GM19240 (cell line): Measurements from ENCODE around the gene TRANK1.
"Not testable (repeated sequence)": the region's sequence is repeated elsewhere in the genome, so short reads cannot be mapped to it uniquely, and the experiment has no call there.

ENCODE experiments used
- DNase-seq: peaks from one replicate; pipeline ENCODE4 v3.0.0; 2011; ENCODE audit warnings: low spot score; ENCODE audit not compliant: insufficient read length

The TRANK1 gene

DNA sequence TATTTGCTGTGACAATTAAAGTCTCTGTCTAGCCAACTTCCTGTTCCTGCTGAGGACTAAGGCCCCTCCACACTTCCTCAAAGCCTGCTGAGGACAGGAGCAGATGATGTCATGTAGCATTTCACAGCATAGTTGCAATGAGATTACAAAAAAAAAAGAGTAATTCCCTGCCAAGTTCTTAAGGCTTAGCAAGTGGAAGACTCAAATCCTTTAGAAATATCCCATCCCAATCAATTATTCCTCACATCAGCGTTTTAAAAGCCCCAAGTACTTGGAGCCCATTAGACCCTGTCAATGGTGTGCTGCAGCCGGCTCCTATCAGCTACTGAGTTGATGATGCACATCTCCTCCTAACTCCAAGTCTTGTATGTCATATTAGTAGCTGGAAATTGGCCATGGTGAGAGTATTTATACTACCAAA, 51.7 kb downstream of the TRANK1 start:
- no peak for DNase-seq

DNA sequence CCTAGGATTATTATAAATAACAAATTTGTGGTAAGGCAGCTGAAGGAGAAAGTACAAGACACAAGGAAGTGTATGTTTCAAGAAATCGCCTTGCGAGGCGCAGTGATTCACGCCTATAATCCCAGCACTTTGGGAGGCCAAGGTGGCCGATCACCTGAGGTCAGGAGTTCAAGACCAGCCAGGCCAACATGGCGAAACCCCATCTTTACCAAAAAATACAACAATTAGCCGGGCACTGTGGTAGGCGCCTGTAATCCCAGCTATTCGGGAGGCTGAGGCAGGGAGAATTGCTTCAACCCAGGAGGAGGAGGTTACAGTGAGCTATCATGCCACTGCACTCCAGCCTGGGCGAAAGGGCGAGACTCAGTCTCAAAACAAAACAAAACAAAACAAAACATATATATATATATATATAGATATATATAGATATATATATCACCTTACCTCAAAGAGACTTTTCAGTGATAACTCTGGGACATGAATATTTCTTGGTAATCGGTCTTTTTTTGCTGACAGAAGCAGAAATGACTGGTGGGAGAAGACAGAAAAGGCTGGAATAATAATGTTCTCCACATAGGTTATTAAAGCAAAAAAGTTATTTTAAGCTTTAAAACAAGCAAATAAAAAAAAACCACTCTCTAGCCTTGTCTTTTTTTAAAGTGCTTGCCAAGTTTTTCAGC, 52.3 kb downstream of the TRANK1 start:
- no peak for DNase-seq

DNA sequence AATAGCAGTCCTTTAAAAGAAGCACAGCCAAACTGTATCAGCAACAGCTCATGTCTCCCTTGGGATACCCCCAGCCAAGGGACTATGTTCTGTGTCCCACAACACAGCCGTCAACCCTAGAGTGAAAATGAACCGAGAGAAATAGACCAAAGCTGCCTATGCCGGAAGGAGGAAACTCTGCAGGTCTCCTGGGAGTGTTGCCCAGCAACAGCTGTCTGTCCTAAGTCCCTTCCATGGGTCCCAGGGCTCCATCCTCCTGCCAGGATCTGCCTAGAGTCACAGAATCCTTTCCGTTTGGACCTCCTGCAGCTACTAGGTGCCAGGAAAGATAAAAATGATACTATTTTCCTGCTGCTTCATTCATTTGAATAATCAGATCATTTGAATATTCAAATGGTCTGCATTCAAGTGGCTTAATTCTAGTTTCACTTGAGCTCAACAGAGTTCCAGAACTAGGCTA, 53.1 kb downstream of the TRANK1 start:
- DNase-seq, result no peak

GRCh38 chr3:36891097-36891496, 53.8 kb downstream of the TRANK1 start:
- DNase-seq, result not testable (repeated sequence)

GRCh38 chr3:36890261-36890660, 54.6 kb downstream of the TRANK1 start:
- DNase-seq, result no peak

DNA sequence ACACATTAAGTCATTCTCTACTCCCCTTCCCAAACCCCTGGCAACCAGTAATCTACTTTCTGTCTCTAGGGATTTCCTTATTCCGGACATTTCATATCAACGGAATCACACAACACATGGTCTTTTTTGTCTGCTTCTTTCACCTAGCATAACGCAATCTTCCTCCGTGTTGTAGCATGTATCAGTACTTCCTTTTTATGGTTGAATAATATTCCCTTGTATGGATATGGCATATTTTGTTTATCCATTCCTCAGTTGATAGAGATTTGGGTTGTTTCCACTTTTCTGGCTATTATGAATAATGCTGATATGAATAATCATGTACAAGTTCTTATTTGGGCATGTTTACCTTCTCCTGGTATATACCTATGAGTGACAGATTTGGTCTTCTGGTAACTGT, 63.1 kb downstream of the TRANK1 start:
- DNase-seq, result no peak

DNA sequence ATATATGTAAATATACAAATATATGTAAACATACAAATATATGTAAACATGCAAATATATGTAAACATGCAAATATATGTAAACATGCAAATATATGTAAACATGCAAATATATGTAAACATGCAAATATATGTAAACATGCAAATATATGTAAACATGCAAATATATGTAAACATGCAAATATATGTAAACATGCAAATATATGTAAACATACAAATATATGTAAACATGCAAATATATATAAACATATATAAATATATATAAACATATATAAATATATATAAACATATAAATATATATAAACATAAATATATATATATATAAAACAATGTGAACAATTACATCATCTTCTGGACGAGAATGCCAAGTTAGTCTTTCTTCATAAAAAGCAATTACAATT, 65.0 kb downstream of the TRANK1 start:
- not testable (repeated sequence) for DNase-seq

GRCh38 chr3:36877930-36878685, 66.7 kb downstream of the TRANK1 start:
- DNase-seq, result no peak

DNA sequence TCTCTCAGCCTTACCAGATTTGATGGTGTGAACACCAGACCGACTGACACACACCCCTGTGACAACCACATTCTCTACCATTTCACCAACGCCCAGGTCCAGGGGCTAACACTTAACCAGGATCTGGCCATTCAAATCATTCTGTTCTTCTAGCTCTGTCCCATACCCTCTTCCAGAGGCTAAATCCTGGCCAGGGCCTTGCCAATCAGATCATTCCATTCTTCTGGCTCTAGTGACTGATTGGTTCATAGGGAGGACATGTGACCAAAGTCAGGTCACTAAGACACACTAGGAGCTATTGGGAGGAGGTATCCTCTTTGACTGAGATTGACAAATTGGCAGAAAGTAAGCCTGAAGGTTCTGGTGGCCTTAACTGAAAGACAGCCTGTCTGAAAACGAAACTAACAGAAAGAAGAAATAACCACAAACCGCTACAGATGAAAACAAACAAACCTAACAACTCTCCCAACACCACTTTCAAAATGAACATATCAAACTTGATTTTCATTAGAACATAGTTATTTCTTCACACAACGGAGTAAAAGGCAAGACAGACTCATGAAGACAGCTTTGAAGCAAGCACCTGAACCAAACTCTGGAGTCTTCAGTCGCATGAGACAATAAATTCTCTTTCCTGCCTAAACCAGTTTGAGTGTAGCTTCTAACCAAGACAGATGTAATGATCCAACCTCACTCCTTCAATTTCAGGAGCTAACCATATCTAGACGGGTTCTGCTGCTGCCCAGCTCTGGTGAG, 68.5 kb downstream of the TRANK1 start:
- peak; percentile 73 for DNase-seq

DNA sequence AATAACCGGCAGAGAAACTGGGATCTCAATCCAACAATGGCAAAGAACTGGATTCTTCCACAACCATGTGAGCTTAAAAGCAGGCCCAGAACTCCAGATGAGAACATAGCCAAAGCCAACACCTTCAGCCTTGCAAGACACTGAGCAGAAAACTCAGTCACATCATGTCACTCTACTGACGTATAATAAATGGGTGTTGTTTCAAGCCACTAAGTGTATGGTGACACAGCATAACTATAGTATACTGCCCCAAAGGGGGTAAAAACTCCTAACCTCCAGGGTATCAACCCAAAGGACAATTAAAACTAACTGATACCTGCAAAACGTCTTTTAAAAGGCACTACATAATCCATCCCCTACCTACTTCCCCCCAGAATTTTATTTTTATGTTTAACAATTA, 69.5 kb downstream of the TRANK1 start:
- DNase-seq, result no peak

GRCh38 chr3:36874424-36874823, 70.4 kb downstream of the TRANK1 start:
- no peak for DNase-seq

DNA sequence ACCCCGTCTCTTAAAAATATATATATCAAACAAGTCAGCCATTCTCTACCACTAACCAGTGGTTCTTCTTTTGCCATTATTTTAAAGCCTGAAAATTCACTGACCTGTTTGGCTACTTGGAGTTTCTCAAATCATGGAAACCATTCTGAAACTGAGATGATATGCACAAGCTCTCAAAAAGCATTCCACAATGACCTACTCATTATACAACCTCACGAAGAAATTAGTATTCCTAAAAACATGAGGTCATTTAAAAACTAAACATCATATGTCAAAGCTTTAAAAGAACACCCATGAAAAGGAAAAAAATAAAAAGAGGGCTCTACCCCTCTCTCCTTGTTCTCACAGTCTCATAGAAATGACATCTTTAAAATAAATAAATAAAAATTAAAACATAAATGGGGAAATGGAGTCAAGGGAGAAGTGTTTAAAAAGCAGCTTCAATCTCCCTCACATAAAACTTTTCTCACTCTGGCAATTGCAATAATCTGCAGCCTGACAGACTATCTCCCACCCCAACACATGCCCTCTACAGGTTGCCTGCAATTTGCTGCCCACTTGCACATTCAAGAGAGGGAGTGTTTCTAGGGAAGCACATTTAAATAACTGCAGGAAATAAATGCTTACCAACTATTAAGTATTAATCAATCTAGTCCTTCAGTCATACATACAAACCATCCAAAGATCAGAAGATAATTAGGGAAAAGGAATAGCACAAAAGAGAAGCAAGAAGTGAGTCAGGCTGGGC, 73.3 kb downstream of the TRANK1 start:
- DNase-seq, result no peak

DNA sequence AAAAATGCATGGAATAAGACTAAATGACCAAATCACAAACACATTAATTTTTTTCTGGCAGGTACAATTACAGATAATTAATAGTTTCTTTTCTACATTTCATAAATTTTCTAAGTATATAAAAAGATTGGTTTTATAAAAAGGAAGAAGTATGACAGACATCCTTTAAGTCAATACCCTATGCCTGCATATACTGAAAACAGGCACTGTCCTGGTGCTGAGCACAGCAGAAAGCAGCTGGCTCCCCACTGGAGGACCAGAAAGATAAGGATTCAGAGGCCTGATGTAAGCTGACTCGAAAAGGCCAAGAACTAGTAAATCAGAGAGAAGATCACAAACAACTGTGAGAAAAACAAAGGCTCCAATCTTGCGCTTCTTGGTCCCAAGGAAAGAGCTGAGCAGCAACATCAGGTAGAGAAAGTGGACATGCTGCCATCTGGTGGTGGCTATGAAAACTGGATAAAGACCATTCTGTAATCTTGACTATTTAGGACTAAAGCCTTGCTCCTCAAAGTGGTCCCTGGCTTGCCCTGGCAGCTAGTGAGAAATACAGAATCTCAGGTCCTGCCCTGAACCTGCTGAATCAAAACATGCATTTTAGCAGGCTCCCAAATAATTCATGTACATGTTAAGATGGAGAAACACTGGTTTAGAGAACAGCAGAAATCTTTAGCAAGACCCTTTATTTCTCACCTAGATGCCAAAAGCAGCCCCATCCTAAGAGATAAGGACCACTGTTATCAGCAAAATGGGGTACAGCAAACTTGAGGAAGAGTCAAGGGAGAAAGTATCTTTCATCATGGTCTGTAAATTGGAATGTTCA, 76.0 kb downstream of the TRANK1 start:
- peak; percentile 23 for DNase-seq

DNA sequence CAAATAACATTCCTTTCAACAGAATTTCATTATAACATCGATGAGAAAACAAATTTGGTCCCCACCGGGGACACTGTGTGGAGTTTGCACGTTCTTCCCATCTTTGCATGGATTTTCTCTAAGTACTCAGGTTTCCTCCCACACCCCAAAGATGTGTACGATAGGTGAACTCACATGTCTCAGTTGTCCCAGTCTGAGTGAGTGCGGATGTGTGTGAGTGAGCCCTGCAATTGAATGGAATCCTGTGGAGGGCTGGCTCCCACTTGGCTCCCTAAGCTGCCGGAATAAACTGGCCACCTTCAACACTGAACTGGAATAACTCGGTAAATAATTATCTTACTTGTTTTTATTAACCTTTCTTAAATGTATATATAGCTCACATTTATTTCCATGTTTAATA, 77.0 kb downstream of the TRANK1 start:
- DNase-seq, result no peak

- no peak for DNase-seq
These were observed 78.5 kb downstream of the TRANK1 start for GRCh38 chr3:36866368-36866767.

DNA sequence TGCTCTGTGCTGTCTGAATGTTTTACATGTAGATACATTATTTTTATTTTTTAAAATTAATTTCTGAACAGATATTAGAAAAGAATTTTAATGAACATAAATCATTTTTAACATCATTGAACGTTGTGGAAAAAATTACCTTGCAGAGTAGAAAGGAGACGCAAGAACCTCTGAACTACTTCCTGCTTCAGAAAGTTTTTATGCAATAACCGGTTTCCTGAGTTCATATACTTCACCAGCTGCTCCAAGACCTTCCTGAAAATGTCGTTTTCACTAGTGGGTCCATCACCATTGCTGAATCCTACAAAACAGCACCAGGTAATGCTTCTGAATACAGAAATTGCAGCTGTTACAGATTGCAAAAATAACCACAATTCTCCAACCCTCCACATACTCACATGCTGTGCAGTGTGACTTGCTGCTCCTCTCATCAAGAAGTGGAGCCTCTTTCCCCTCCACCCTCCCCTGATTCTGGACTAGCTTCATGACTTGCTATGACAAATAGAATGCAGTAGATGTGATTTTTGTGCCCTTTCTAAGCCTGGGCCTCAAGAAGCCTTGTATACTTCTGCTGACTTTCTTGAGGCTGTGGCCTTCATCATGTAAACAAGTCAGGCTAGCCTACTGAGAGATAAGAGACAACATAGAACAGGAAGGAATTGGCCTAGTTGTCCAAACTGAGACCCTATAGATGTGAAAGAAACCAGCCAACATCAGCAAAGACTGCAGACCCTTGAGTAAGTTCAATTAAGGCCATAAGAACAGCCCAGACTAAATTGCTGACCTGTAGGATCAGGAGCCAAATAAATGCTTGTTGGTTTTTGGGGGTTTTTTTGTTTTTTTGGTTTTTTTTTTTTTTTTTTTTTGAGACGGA, 80.4 kb downstream of the TRANK1 start:
- DNase-seq, result no peak

- no peak for DNase-seq
These were observed 82.6 kb downstream of the TRANK1 start for GRCh38 chr3:36862076-36862755.

GRCh38 chr3:36859494-36859893, 85.4 kb downstream of the TRANK1 start:
- DNase-seq, result no peak

DNA sequence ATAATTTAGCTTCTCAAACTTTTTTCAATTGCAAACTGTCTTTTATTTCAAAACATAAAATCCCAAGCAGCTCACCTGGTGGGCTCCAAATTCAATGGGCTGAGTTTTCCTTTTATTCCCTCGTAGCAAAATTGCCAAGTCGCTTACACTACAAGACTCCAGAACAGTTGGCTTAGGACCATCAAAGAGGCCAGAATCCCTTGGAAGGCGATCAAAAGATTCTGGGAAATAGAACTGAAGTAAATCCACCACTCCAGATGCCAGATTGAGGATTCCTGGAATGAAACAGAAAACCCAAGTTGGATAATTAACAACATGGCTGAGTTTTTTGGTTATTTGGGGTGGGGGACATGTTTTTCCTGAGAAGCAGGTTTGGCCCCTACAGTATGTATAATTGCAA, 92.8 kb downstream of the TRANK1 start:
- DNase-seq, result no peak
